ENCODE results near the gene TUBG1. TPM values are rescaled to one million over a fixed set of nuclear protein-coding genes. Genes with fewer than 3 reads are reported as not detected.

The TUBG1 gene
- total RNA-seq, 1 experiment from 2014 or later, result 139 TPM

- H4K20me1 ChIP-seq (ENCODE audit: insufficient read depth), result no peaks in the 10 kb centered on the region
- peak; percentile 37 for ATAC-seq
- ChIA-PET CTCF (interaction anchor here (1.0 to 2.5 kb wide), 6 partner anchors 13 to 113 kb away, joined by 3 to 9 read pairs (median 6); partner anchors contain the start of genes PLEKHH3, RETREG3 and TUBG1), POLR2A (interaction anchor here (0.9 to 2.7 kb wide), 3 partner anchors 9 to 16 kb away, joined by 3 to 7 read pairs (median 3); partner anchors contain the start of gene PLEKHH3), RAD21 (ENCODE audit: low non-redundant PET in 1 of 2, low total read pairs in 2 of 2, uncharacterized antibody in 2 of 2, unreplicated experiment in 2 of 2) (interaction anchor here in 1 of 2 experiments (0.6 to 2.0 kb wide), 2 partner anchors 36 to 51 kb away, joined by 3 to 4 read pairs; partner anchors contain the start of genes RETREG3 and TUBG1)
- H3K79me2 ChIP-seq (ENCODE audit: insufficient read depth, low read length), result no peaks in the 10 kb centered on the region
- peaks cover 0 to 3% of the 10 kb centered on the region in 2 experiments; a peak in 1 of 4 replicates for H3K36me3 ChIP-seq (ENCODE audit: control insufficient read depth in 1 of 2, insufficient read depth in 2 of 2, low read length in 2 of 2)
- H3K27me3 ChIP-seq (ENCODE audit: insufficient read depth, low read length), result no peaks in the 10 kb centered on the region
- no peaks in the 10 kb centered on the region for H3K9me2 ChIP-seq (ENCODE audit: insufficient read depth)
- H3K4me2 ChIP-seq (ENCODE audit: low read length), result peak overlapping the region; percentile 96
- H3K27ac ChIP-seq (ENCODE audit: low read depth, low read length), result peak overlapping the region; percentile 57
- H3K4me1 ChIP-seq (ENCODE audit: control insufficient read depth in 1 of 2, insufficient read depth in 2 of 2, low read length in 2 of 2), result peaks cover 20 to 36% of the 10 kb centered on the region in 2 experiments
- H3K9me3 ChIP-seq (ENCODE audit: control insufficient read depth in 1 of 2, insufficient read depth in 1 of 2, low read depth in 1 of 2, low read length in 2 of 2), result no peaks in the 10 kb centered on the region; a peak in 1 of 4 replicates
- DNase-seq (ENCODE audit: low read depth, low spot score), result no peak
- no peak overlapping the region for H2AFZ ChIP-seq (ENCODE audit: low read depth, low read length, poor library complexity, severe bottlenecking)
- BruUV-seq (replicated peaks), result no TSS peak
- H3K4me3 ChIP-seq (replicated peaks in 1 of 2; ENCODE audit: low read depth in 1 of 2, low read length in 2 of 2), result peak overlapping the region; percentile 36 to 74
- peak overlapping the region; percentile 41 for H3K9ac ChIP-seq (ENCODE audit: low read length)
- intact Hi-C loops (cut with micrococcal nuclease), result no loop called here
- TF ChIP-seq, protein P1, sequence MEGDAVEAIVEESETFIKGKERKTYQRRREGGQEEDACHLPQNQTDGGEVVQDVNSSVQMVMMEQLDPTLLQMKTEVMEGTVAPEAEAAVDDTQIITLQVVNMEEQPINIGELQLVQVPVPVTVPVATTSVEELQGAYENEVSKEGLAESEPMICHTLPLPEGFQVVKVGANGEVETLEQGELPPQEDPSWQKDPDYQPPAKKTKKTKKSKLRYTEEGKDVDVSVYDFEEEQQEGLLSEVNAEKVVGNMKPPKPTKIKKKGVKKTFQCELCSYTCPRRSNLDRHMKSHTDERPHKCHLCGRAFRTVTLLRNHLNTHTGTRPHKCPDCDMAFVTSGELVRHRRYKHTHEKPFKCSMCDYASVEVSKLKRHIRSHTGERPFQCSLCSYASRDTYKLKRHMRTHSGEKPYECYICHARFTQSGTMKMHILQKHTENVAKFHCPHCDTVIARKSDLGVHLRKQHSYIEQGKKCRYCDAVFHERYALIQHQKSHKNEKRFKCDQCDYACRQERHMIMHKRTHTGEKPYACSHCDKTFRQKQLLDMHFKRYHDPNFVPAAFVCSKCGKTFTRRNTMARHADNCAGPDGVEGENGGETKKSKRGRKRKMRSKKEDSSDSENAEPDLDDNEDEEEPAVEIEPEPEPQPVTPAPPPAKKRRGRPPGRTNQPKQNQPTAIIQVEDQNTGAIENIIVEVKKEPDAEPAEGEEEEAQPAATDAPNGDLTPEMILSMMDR (IDR thresholded peaks at IDR 0.05 in 2 of 3, conservative IDR thresholded peaks at IDR 0.05 in 1 of 3; ENCODE audit: borderline replicate concordance in 1 of 3, insufficient read depth in 1 of 3, low read depth in 2 of 3, low read length in 2 of 3), result no peak
- TF ChIP-seq POLR2AphosphoS5 (IDR thresholded peaks at IDR 0.05; ENCODE audit: low read depth, low read length) (no peak), SIN3A (IDR thresholded peaks at IDR 0.05; ENCODE audit: low read depth) (no peak), ZNF274 (IDR thresholded peaks at IDR 0.05; ENCODE audit: low read depth, low read length) (no peak), FOSL1 (IDR thresholded peaks at IDR 0.05; ENCODE audit: low read depth) (peak; percentile 75), MAX (IDR thresholded peaks at IDR 0.05) (peak; percentile 23; the same call in 1 of the 2 replicates), SP1 (IDR thresholded peaks at IDR 0.05; ENCODE audit: low read depth) (peak; percentile 47), ZBTB33 (IDR thresholded peaks at IDR 0.05; ENCODE audit: extremely low read depth, insufficient replicate concordance, low read length) (no peak), EGR1 (IDR thresholded peaks at IDR 0.05; ENCODE audit: low read depth) (no peak), ELF1 (IDR thresholded peaks at IDR 0.05; ENCODE audit: borderline replicate concordance, low read depth) (no peak), SRF (IDR thresholded peaks at IDR 0.05; ENCODE audit: low read depth) (no peak), EZH2 (IDR thresholded peaks at IDR 0.05) (no peak), EZH2phosphoT487 (IDR thresholded peaks at IDR 0.05; ENCODE audit: borderline replicate concordance) (no peak), JUND (IDR thresholded peaks at IDR 0.05) (peak; percentile 80), CEBPB (IDR thresholded peaks at IDR 0.05; ENCODE audit: low read depth) (no peak), TCF7L2 (IDR thresholded peaks at IDR 0.05; ENCODE audit: borderline replicate concordance, extremely low read depth, insufficient read depth, insufficient read length) (peak; percentile 6), POLR2A (IDR thresholded peaks at IDR 0.05; ENCODE audit: borderline replicate concordance, extremely low read depth, insufficient read depth, insufficient read length) (no peak), CBX3 (IDR thresholded peaks at IDR 0.05; ENCODE audit: low read depth) (peak; percentile 43; the same call in 1 of the 2 replicates), RAD21 (IDR thresholded peaks at IDR 0.05; ENCODE audit: low read depth) (no peak)
- TF ChIP-seq, protein P2, sequence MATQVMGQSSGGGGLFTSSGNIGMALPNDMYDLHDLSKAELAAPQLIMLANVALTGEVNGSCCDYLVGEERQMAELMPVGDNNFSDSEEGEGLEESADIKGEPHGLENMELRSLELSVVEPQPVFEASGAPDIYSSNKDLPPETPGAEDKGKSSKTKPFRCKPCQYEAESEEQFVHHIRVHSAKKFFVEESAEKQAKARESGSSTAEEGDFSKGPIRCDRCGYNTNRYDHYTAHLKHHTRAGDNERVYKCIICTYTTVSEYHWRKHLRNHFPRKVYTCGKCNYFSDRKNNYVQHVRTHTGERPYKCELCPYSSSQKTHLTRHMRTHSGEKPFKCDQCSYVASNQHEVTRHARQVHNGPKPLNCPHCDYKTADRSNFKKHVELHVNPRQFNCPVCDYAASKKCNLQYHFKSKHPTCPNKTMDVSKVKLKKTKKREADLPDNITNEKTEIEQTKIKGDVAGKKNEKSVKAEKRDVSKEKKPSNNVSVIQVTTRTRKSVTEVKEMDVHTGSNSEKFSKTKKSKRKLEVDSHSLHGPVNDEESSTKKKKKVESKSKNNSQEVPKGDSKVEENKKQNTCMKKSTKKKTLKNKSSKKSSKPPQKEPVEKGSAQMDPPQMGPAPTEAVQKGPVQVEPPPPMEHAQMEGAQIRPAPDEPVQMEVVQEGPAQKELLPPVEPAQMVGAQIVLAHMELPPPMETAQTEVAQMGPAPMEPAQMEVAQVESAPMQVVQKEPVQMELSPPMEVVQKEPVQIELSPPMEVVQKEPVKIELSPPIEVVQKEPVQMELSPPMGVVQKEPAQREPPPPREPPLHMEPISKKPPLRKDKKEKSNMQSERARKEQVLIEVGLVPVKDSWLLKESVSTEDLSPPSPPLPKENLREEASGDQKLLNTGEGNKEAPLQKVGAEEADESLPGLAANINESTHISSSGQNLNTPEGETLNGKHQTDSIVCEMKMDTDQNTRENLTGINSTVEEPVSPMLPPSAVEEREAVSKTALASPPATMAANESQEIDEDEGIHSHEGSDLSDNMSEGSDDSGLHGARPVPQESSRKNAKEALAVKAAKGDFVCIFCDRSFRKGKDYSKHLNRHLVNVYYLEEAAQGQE (IDR thresholded peaks at IDR 0.05; ENCODE audit: low read depth), result no peak
Measured at GRCh38 chr17:42660692-42661345, 51.3 kb downstream of the TUBG1 start.
